Stomach (tissue), 9 donors: ENCODE data around the gene ERRFI1. TPM values are rescaled to one million over a fixed set of nuclear protein-coding genes. Genes with fewer than 3 reads are reported as not detected.

Experiments used
- DNase-seq, 2 donors: peaks; one replicate each; pipeline versions ENCODE4 v3.0.0 to v3.0.0-alpha.2; 2013 to 2019
- H3K27ac ChIP-seq, 5 donors: fragments of 200-600 bp in 4 of 5; sonication (generic) in 4 of 5; one replicate each; pipeline ENCODE4 v1.5.1; 2013 to 2019; ENCODE audit warnings: mild to moderate bottlenecking in 1 of 5, moderate library complexity in 1 of 5
- H3K27me3 ChIP-seq, 3 donors: fragments of 200-600 bp; sonication (generic); one replicate each; pipeline ENCODE4 v1.5.1; 2017 to 2019; ENCODE audit warnings: mixed run types in 1 of 3
- H3K36me3 ChIP-seq, 4 donors: fragments of 200-600 bp; sonication (generic); 1 replicate in 3 of 4; 2 replicates in 1 of 4; pipeline ENCODE4 v1.5.1; 2016 to 2019
- H3K4me1 ChIP-seq, 4 donors: fragments of 200-600 bp; sonication (generic); one replicate each; pipeline ENCODE4 v1.5.1; 2016 to 2019
- H3K4me3 ChIP-seq, 4 donors: fragments of 200-600 bp; sonication (generic) in 3 of 4; one replicate each; pipeline ENCODE4 v1.5.1; 2016 to 2019; ENCODE audit warnings: mild to moderate bottlenecking in 1 of 4
- H3K9me3 ChIP-seq, 4 donors: fragments of 200-600 bp; sonication (generic); one replicate each; pipeline ENCODE4 v1.5.1; 2016 to 2019
- CTCF ChIP-seq, 7 experiments: fragments of 450-650 bp in 4 of 7; fragments of 200-600 bp in 3 of 7; sonication (generic) in 3 of 7; IDR thresholded peaks; one replicate each; pipeline ENCODE4 v1.5.1; 2016 to 2019; ENCODE audit warnings: antibody characterized with exemption in 7 of 7, control low read depth in 2 of 7, mild to moderate bottlenecking in 1 of 7
- EP300 ChIP-seq: sonication (generic); formaldehyde crosslinking; IDR thresholded peaks from one replicate; pipeline ENCODE4 v1.6.1; 2017; ENCODE audit warnings: antibody characterized with exemption
- POLR2A ChIP-seq, 4 donors: fragments of 450-650 bp; IDR thresholded peaks; one replicate each; pipeline ENCODE4 v1.6.1; 2016; ENCODE audit warnings: antibody characterized with exemption in 4 of 4, control low read depth in 2 of 4, mild to moderate bottlenecking in 1 of 4, moderate library complexity in 1 of 4
- POLR2AphosphoS5 ChIP-seq, 3 donors: sonication (generic); formaldehyde crosslinking; IDR thresholded peaks; one replicate each; pipeline ENCODE4 v1.6.1; 2016; ENCODE audit warnings: antibody characterized with exemption in 3 of 3
- WGBS, 5 donors: extraction: QIAGEN DNeasy Blood & Tissue Kit in 3 of 5; methylation state at CpG; one replicate each; pipeline versions ENCODE4 v1.1.5 to v1.1.7; 2013 to 2018; 5-methylcytosine and 5-hydroxymethylcytosine counted together
- intact Hi-C: fragments of 100-400 bp; cut with DNase I; formaldehyde crosslinking; loops from one replicate; pipeline ENCODE4 v1.15.1; 2023; ENCODE audit warnings: low total_unique reads
- polyA plus RNA-seq, 3 donors: library from polyadenylated mRNA; stranded (reverse); fragments of 200-250 nt; gene quantifications; one replicate each; pipeline ENCODE4 v1.2.3, GENCODE V29; 2013
- total RNA-seq, 5 donors: library from RNA; depleted of rRNA; stranded (reverse); fragments of >200 nt; gene quantifications; one replicate each; pipeline versions ENCODE4 v1.1.0 to v1.2.3, GENCODE V29; 2014 to 2016
- donor health status: healthy with polysubstance abuse.
- donor health status: Bipolar disorder and iron deficiency.
- donor health status: healthy.

Gene ERRFI1
- total and polyA plus RNA-seq, 8 donors, result 3.5 to 201 (median 58.5) TPM

- H3K27me3 ChIP-seq, result no peaks in the 10 kb centered on the region
- H3K4me3 ChIP-seq, result no peak overlapping the region
- DNase-seq, result no peak
- H3K36me3 ChIP-seq, result peaks cover 42 to 70% (median 62%) of the 10 kb centered on the region in 4 donors
- no peak for TF ChIP-seq CTCF (IDR thresholded peaks at IDR 0.05)
- TF ChIP-seq EP300, result no peak
- no peak for TF ChIP-seq POLR2A (IDR thresholded peaks at IDR 0.05)
- TF ChIP-seq POLR2AphosphoS5 (IDR thresholded peaks at IDR 0.05), result no peak
- intact Hi-C loops, result no loop called here
- 82 to 91% (median 84%) methylated on average over 4 of the region's 4 CpGs for WGBS, 5 donors
- H3K27ac ChIP-seq, result no peak overlapping the region
- H3K9me3 ChIP-seq, result no peaks in the 10 kb centered on the region
- peaks cover 29 to 68% (median 41%) of the 10 kb centered on the region in 4 donors for H3K4me1 ChIP-seq
These were observed 13.2 kb downstream of the ERRFI1 start for GRCh38 chr1:8012955-8013354.

- DNase-seq, result peak in 1 of 2 donors; percentile 43
- H3K4me1 ChIP-seq, result peaks cover 23 to 63% (median 34%) of the 10 kb centered on the region in 4 donors
- no peaks in the 10 kb centered on the region for H3K9me3 ChIP-seq
- 59 to 75% (median 71%) methylated on average over 7 of the region's 7 CpGs for WGBS, 5 donors
- H3K27me3 ChIP-seq, result no peaks in the 10 kb centered on the region
- H3K36me3 ChIP-seq, result peaks cover 42 to 70% (median 62%) of the 10 kb centered on the region in 4 donors
- H3K27ac ChIP-seq, result peak overlapping the region in 1 of 5 donors; percentile 5
- no peak overlapping the region for H3K4me3 ChIP-seq
- peak in 1 of 3 donors; percentile 17 for TF ChIP-seq POLR2AphosphoS5 (IDR thresholded peaks at IDR 0.05)
- TF ChIP-seq EP300, result no peak
- TF ChIP-seq CTCF (IDR thresholded peaks at IDR 0.05), result no peak
- no peak for TF ChIP-seq POLR2A (IDR thresholded peaks at IDR 0.05)
- intact Hi-C loops, result no loop called here
These were observed 13.9 kb downstream of the ERRFI1 start for GRCh38 chr1:8011923-8012858.

- Histone ChIP-seq H3K27ac (no peak overlapping the region), H3K36me3 (peaks cover 42 to 70% (median 62%) of the 10 kb centered on the region in 4 donors), H3K4me1 (peaks cover 14 to 63% (median 33%) of the 10 kb centered on the region in 4 donors), H3K4me3 (no peak overlapping the region), H3K9me3 (no peaks in the 10 kb centered on the region), H3K27me3 (no peaks in the 10 kb centered on the region)
- 77 to 96% (median 85%) methylated on average over 4 of the region's 4 CpGs for WGBS, 5 donors
- TF ChIP-seq POLR2A (IDR thresholded peaks at IDR 0.05) (no peak), CTCF (IDR thresholded peaks at IDR 0.05) (no peak), POLR2AphosphoS5 (IDR thresholded peaks at IDR 0.05) (no peak), EP300 (no peak)
- no peak for DNase-seq
- intact Hi-C loops, result no loop called here
These were observed 15.1 kb downstream of the ERRFI1 start for GRCh38 chr1:8011016-8011415.

- no peak for DNase-seq
- Histone ChIP-seq H3K9me3 (no peaks in the 10 kb centered on the region), H3K4me3 (no peak overlapping the region), H3K36me3 (peaks cover 42 to 68% (median 62%) of the 10 kb centered on the region in 4 donors), H3K4me1 (peaks cover 17 to 63% (median 33%) of the 10 kb centered on the region in 4 donors), H3K27me3 (no peaks in the 10 kb centered on the region), H3K27ac (peak overlapping the region in 1 of 5 donors; percentile 2)
- TF ChIP-seq POLR2AphosphoS5 (IDR thresholded peaks at IDR 0.05) (no peak), EP300 (no peak), CTCF (IDR thresholded peaks at IDR 0.05) (no peak), POLR2A (IDR thresholded peaks at IDR 0.05) (no peak)
- intact Hi-C loops, result no loop called here
- 80 to 90% (median 89%) methylated on average over 8 of the region's 8 CpGs for WGBS, 5 donors
These were observed 15.9 kb downstream of the ERRFI1 start for GRCh38 chr1:8010080-8010664.
